ENCODE data around the gene AGPAT1.
A peak's percentile ranks its signal among the peaks of the same experiment; 100 is the strongest.

The AGPAT1 gene

GRCh38 chr6:32128751-32129296 lies 47.1 kb downstream of the AGPAT1 start:
- TF ChIP-seq CTCF (conservative IDR thresholded peaks at IDR 0.05; ENCODE audit: low read length): no peak
- peak overlapping the region; percentile 80 for H3K4me3 ChIP-seq (ENCODE audit: low read length)
- no peak for DNase-seq (ENCODE audit: low read depth)

GRCh38 chr6:32127717-32128592 lies 47.9 kb downstream of the AGPAT1 start, which contains the start of gene ATF6B:
TSS of gene ATF6B (minus strand) at chr6:32128246. CDS start at chr6:32128207, 39 bp downstream.
- no peak for TF ChIP-seq CTCF (conservative IDR thresholded peaks at IDR 0.05; ENCODE audit: low read length)
- DNase-seq (ENCODE audit: low read depth): peak; percentile 100

GRCh38 chr6:32127409-32127716 lies 48.5 kb downstream of the AGPAT1 start:
- no peak for TF ChIP-seq CTCF (conservative IDR thresholded peaks at IDR 0.05; ENCODE audit: low read length)
- peak overlapping the region; percentile 100 for H3K4me3 ChIP-seq (ENCODE audit: low read length)
- DNase-seq (ENCODE audit: low read depth): no peak

More at GRCh38 chr6:32127717-32128592, 47.9 kb downstream of the AGPAT1 start, which contains the start of gene ATF6B:
- peak within 1 kb of the TSS; percentile 100 for H3K4me3 ChIP-seq (ENCODE audit: low read length)

- peak overlapping the region; percentile 100 for H3K4me3 ChIP-seq (ENCODE audit: low read length)
- TF ChIP-seq CTCF (conservative IDR thresholded peaks at IDR 0.05; ENCODE audit: low read length): no peak
- no peak for DNase-seq (ENCODE audit: low read depth)
Measured at GRCh38 chr6:32126880-32127279, 49.0 kb downstream of the AGPAT1 start.

- TF ChIP-seq CTCF (conservative IDR thresholded peaks at IDR 0.05; ENCODE audit: low read length): no peak
- H3K4me3 ChIP-seq (ENCODE audit: low read length): no peak overlapping the region
- DNase-seq (ENCODE audit: low read depth): no peak
Measured at GRCh38 chr6:32123681-32124080, 52.2 kb downstream of the AGPAT1 start.

GRCh38 chr6:32120573-32121059 lies 55.3 kb downstream of the AGPAT1 start:
- DNase-seq (ENCODE audit: low read depth): no peak
- no peak overlapping the region for H3K4me3 ChIP-seq (ENCODE audit: low read length)
- no peak for TF ChIP-seq CTCF (conservative IDR thresholded peaks at IDR 0.05; ENCODE audit: low read length)
